ENCODE measurements around the gene CRACR2A.

DNA sequence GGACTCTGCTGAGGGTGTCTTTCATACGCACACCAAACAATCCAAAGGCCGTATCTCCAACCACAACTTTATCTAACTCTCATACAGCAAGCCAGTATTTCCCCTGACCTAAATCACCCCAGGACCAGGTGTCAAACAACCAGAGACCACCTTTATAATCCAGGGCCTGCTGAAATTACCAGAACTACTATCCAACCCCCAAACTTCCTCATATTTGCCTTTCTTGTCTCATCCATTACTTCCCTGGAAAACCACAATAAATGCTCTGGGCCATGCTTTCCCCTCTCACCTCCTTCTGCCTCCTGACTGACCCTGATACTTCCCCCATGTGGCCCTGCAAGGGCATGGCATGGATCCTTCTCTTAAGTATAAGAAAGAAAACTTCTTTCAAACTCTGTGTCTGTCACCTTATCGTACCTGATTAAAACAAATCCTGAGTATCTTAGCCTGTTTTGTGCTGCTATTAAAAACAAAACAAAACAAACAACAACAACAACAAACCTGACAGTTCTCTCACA, 44.7 kb upstream of the CRACR2A start:
- TF ChIP-seq, protein P1, sequence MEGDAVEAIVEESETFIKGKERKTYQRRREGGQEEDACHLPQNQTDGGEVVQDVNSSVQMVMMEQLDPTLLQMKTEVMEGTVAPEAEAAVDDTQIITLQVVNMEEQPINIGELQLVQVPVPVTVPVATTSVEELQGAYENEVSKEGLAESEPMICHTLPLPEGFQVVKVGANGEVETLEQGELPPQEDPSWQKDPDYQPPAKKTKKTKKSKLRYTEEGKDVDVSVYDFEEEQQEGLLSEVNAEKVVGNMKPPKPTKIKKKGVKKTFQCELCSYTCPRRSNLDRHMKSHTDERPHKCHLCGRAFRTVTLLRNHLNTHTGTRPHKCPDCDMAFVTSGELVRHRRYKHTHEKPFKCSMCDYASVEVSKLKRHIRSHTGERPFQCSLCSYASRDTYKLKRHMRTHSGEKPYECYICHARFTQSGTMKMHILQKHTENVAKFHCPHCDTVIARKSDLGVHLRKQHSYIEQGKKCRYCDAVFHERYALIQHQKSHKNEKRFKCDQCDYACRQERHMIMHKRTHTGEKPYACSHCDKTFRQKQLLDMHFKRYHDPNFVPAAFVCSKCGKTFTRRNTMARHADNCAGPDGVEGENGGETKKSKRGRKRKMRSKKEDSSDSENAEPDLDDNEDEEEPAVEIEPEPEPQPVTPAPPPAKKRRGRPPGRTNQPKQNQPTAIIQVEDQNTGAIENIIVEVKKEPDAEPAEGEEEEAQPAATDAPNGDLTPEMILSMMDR (IDR thresholded peaks at IDR 0.05) = no peak
- no peak for TF ChIP-seq POLR2A (IDR thresholded peaks at IDR 0.05)
